CD4-positive, alpha-beta T cell treated with Interleukin-2 at 100 ng/mL for 4 hours (primary cell): ENCODE results near the gene BABAM2.

ENCODE experiments used
- DNase-seq: peaks from one replicate; pipeline ENCODE4 v3.0.0-alpha.2; 2020; ENCODE audit warnings: low spot score

Gene BABAM2

DNA sequence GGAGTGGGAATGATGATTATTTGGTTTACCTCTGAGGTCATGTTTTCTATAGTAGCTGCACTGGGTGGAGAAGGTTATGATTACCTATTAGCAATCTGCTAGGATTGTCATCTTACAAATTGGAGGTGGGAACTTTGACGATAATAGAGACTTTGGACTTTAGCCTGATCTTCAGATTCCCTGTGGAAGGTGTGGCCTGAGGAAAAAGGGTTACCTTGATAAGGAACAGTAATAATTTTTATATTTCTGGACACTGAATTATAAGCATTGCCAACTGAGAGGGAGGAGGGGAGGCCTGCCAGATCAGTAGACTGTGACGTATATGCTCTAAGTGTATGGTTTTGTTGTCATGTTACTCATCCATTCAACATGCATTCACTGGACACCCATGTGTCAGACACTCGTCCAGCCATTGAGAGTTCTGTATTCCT, 318.7 kb downstream of the BABAM2 start:
- DNase-seq: no peak

DNA sequence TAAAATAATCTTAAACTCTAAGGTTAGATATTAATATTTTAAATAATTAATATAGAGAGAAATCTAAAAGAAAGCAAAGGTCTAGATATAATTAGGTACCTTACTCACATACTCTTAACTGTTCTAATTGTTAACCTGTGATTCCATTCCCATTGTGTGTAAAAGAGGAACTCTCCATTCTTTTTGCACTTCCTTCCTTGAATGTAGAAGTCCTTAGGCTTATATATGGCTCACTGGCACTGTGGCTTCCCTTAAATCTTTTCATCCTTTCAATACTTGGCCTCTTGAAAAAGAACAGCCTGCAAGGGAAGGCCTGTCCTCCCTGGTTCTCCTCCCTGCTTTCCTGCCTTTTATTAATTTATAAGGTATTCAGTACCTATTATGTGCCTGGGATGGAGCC, 319.3 kb downstream of the BABAM2 start:
- DNase-seq: no peak

DNA sequence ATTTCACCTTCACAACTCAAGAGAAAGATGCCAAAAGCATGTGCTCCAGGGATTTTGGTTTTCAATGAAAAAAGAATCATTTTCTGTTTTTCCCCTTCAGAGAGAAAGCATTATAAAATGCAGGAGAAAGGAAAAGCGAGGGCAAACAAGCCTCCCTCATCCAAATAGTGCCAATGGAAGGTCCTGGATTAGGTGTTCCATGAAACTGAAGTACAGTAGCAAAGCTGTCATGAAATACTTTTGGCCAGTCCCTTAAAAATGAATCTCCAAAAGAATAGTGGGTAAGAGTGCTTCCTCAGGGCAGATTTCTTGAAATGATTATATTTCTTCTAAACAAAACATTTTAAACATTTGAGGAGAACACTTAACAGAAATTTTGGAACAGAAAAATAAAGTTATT, 320.0 kb downstream of the BABAM2 start:
- no peak for DNase-seq

DNA sequence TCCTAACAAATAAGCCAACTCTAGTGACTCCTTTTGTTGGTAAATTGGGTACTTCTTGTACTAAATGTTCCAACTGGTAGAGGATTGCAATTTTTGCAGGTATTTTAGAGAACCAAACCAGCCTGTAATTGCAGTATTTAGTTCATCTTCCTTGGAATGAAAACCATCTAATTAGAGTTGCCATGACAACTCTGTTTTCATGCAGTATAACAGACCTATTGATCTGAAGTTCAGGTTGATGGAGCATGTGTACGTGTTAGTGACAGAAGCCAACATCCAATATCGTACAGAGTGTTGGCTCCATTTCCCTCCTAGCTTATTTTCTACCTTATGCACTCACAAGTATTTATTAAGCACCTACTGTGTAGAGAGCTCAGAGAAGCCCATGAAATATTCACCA, 325.8 kb downstream of the BABAM2 start:
- no peak for DNase-seq

DNA sequence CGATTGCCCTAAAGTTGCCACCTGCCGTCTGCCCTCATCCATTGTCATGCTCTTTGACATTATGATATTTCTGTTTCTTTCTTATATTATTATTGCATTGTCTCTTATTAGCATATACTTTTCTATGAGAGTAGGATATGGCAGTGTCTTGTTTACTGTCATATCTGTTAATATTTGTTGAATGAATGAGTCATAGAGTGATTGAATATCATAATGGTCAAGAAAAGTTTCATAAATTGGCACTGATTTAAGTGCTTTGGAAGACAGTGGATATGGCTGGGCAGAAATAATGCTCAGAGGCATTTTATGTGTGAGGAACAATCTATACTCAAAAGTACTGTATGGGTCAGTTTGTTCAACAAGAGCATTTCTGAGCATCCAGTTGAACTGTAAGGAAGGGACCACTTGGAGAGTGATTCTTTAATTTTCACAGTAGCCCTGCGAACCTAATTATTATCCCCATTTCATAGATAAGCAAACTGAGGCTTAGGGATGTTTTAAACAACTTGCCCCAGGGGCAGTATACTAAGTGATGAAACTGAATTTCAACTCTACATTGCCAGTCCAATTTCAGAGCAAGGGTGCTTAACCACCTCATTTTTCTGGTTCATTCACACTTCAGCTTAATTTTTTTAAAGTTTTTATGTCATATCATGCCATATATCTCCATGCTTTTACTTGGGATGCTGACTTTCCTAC, 326.7 kb downstream of the BABAM2 start:
- DNase-seq: no peak

DNA sequence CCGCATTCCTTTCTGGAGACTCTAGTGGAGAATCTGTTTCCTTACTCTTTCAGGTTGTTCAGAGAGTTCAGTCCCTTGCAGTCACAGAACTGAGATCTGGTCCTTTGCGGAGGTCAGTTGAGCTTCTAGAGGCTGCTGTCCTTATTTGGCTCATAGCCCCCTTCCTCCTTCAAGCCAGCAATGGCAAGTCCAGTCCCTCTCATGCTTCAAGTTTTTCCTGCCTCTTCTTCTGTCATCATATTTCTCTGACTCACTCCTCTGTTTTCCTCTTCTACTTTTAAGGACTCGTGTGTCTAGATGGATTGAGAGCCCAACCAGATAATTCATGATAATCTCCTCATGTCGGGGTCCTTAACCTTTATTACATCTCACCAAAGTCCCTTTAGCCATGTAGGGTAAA, 328.6 kb downstream of the BABAM2 start:
- no peak for DNase-seq

DNA sequence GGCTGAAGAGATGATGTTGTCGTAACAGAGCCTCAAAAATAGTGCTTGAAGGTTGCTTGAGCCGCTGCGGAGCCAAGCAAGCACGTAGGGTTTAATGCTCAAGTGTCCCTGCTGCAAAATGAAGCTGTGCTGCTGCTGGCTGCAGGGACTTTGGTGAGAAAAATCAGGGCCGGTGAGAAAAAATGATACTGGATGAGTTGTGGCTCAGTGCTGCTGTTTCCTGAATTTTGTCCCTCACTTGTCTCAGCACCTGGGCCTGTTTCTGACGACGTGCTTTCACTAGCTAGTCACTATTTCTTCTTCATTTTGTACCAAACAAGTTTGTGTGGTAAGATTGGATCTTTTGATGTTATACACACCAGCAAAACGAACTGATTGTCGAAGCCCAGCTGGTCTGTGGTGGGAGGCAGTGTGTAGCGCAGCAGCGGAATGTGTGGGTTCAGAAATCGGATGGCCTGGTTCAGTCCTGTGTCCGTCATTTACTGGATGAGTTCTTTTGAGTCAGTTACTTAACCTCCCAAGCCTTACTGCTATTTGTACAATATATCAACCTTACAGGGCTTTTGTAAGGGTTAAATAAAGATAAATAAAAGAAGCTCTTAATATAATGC, 329.3 kb downstream of the BABAM2 start:
- DNase-seq: no peak

DNA sequence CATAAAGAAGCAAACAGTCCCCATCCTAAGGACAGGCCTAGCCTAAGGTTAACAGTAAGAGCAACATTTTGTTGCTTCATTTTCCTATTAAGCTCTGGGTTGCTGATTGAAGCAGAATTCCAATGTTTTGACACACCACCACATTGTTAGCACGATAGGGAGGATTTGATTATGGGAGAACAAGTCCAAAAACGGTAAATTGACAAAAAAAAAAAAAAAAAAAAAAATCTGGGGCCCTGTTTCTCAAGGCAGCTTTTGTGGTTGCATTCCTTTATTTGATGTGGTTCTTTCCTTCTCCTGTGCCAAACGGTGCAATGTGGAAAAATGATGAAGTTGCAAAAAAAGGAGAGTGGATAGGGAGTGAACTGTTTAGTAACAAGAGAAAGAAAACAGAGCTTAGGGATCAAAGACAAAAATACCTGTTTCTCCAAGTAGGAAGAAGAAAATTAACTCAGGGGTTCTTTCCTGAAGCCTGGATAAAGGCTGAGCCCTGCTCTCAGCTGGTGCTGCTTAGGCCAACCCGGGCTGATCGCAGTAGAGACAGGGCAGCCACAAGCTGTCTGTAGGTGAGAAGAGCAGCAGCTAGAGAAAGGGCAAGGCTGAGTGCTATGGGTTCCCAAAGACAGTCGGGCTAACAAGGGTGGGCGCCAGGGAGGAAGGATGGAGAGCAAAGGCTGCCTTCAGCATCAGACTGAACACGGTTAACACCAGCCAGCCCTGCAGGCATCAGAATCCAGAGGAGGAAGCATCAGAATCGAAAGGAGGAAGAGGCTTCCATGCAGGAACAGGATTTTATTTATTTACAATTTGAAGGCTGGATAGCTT, 334.3 kb downstream of the BABAM2 start:
- no peak for DNase-seq

DNA sequence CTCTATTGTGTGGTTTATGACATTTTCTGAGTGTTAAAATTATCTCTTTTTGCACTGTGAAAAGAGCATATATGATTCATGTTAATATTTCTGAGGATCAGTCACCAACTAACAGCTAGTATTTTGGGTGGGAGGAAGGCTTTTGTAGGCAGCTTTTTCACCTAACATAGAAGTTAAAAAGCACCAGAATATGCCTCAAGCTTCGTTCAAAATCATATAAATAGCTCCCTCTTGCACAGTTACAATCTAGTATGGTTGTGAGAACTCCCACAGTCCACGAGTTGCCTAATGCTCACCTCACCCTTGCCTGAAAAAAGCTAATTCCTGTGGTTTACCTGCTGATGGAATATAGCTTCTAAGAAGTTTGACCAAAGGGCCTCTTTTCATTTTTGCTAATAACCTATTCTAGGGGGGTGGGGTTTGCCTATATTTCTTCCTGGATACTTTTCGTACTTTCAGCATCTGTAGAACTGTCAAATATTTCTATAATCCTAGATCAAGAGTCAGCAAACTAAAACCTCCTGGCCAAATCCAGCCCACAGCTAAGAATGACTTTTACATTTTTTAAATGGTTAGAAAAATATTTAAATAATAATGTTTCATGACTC, 335.0 kb downstream of the BABAM2 start:
- DNase-seq: no peak

DNA sequence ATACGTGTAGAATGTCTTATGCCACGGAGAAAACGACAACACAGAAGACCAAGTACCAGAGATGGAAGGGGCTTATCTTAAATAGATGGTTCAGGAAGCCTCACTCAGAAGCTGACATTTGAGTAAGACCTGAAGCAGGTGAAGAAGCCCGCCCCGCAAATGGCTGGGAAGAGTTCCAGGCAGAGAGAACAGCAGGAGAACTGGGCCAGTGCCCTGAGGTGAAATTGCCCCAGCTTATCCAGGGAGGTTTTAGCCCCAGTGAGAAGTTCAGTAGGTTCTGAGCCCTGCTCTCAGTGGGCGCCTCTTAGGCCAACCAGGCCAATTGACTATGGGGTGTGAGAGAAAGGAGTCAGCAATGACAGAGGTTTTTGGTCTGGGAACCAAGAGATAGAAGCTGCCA, 336.0 kb downstream of the BABAM2 start:
- DNase-seq: no peak

DNA sequence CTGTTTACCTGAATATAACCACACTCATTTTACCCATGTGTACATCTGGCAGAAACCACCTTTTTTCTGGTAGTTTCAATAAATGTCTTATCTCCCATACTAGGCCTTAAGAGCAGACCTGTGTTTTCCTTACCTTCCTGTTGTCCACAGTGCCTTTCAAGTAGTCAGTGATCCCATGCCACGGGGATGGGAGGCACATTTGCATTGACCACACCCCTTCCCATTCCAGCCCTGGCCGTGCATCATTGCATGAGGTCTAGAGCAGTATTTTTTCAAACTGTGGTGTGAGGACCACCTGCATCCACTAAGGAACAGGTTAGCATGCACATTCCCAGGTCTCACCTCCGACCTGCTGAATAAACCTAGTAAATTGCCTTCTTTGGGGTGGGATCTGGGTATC, 337.0 kb downstream of the BABAM2 start:
- no peak for DNase-seq

DNA sequence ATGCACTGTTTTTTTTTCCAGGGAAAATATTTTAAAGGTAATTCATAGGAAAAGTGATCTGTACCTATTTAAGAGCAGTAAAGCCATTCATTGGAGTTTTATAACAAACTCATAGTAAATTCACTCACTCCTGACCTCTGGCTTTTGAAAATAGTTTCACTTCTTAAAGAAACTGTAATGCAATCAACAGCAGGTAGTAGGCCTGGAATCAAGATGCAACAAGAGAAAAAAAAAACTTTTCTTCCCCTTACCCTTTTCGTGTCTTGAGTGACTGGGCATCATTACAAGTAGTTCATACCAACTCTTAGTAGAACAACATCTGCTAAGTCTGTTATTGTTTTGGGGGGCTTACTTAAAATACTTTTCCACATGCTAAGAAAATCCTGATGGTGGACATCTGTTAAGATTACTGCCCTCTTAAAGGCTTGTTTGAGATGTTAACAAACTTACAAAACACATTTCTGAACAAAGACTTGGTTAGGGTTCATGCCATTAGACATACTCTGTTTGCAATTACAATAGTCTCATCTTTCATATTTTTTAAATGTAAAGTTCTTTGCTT, 338.0 kb downstream of the BABAM2 start:
- DNase-seq: no peak

DNA sequence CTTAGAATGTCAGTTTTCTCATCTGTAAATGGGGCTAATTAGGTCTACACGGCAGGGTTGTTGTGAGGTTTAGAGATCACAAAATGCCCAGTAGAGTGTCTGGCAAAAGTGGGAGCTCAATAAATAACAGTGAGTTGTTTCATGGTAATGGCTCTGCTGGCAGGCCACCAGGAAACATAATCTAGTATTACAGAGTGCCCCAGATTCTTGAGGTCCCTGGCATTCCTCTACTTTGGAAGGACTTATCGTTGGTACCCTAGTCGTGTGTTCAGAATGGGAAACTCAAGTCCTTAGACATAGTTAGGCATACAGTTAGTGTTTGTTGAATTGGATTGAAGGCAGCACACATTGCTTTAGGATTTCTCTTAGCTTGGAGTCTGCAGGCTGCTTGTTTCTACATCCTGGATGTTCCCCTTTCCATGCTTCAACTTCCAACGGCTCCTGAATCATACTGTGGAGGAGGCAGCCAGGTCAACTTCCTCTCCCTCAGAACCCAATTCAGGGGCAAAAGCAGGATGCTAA, 340.6 kb downstream of the BABAM2 start:
- DNase-seq: no peak

DNA sequence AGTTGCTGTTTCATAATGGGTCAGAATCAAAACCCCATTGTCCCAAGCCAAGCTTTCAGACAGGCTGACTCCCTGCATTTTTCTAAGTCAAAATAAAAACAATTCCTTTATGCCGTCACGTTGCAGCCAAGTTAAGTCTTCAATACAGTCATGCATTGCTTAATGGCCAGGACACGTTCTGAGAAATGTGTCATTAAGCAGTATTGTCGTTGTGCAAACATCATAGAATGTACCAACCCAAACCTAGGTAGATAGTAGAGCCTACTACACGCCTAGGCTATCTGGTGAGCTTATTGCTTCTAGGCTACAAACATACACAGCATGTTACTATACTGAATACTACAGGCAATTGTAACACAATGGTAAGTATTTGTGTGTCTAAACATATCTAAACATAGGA, 341.8 kb downstream of the BABAM2 start:
- no peak for DNase-seq

DNA sequence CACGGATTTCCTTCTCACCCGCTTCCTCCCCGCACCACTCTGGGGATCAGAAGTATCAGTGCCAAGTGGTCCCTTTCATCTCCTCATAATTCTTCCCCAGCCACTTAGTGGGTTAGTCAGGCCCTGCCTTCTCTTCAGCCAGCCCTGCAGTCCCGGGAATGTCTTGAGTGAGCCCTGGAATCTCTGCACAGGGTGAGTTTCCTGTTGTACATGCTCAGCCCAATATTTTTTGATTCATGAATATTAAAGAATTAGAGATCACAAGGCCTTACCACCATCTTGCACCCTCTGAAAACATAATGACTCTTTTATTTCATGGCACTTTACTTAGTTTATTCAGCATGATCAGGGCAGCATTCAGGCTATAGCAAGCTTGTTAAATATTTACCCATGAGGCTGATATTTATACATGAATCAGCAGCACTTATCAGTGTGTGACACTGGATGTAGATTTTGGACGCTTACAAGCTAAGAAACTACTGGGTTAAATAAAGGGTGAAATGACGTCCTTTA, 342.7 kb downstream of the BABAM2 start:
- no peak for DNase-seq

DNA sequence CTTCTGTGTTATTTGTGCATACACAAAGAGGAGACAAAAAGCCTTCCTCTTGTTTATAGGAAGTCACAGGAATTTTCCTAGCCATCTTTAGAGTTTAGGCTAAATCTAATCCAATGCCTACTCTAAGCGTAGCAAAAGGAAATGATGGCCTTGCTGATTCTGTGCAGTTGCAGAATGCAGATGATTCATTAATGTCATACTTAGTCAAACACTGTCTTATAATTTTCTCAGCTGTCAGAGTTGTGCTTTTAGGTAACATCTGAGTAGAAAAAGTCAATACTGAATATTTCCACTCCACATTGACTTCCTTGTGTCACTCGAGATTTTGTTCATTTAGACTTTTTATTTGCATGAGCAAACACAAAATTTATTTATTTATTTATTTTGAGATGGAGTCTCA, 344.3 kb downstream of the BABAM2 start:
- no peak for DNase-seq

DNA sequence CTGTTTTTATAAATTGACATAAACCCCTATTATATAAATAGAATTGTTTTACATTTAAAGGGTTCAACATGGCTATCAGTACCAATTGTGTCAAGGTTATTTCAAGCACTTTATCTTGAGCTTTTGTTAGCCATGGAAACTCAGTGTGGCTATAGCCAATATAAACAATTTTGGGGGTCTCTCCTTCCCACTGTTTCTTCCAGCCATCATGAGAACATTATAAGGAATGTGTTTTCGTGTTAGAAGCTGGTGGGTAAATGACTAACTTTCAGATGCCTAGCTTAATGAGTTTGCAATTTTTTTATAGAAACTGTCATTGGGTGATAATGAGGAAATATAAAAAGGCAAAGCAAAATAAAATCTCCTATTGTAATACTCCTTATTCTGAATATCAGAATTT, 348.7 kb downstream of the BABAM2 start:
- no peak for DNase-seq

DNA sequence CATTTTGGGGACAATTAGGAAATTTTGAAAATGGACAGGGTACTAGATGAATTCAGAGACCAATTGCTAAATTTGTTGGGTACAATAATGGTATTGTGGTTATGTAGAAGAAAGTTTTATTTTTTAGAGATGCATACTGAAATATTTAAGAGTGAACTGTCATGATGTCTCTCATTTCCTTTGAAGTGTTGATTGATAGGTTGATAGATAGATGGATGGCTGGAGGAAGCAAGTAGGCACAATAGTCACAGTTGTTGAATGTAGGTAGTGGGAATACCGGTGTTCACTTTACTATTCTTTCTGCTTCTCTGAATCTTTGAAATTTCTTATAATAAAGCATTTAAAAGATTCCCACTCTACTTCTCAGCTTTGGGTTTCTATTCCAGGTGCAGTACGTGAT, 350.4 kb downstream of the BABAM2 start:
- DNase-seq: no peak

DNA sequence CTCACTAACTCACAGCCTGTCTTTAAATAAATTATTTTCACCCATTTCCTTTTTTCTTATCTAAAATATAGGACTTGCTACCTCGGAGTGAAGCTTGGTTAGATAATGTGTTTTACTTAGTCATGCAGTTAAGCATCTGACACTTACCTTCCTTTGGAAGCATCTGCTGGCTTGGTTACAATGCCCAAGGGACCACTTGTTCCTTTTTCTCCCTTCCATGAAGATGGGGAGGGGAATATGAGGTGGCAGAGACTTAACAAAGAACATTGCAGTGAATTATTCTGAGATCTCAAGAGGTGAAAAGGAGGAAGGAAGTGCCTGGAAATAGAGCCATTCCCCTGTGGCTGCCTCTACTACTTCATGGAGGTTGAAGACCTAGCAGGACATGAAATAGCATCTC, 356.8 kb downstream of the BABAM2 start:
- no peak for DNase-seq

DNA sequence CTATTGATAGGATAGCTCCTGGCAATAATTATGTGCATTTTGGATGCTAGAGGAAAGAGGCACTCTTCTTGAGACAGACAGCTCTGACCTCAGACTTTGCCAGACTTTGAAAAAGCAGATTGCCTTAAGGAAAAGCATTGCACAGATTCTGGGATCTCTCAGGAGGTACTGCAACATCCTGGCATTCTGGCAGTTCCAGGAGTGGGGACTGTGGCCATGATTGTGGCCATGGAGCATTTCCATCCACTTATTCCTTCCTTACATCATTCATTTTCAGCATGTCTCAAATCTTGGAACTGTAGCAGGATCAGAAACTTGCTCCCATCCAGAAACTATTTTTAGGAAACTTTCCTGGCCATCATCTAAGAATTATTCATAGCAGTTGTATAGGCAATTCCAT, 357.2 kb downstream of the BABAM2 start:
- no peak for DNase-seq

DNA sequence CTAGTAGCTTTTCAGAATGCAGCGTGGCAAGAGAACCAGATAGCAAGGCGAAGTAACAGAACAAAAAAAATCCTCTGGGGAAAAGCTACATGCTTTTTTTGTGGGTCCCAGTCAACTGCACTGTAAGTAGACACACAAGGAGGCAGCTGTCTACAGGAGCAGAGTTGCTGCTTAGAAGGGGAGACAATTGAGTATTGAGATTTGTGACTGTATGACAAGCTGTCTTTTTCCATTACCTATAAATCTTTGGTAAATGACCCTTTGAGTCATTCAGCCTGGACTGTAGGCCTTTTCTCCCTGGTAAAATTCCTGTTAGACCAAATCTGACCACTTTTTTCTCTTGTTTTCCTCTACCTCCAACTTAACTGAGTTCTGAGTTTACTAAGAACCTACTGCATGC, 358.0 kb downstream of the BABAM2 start:
- DNase-seq: no peak

DNA sequence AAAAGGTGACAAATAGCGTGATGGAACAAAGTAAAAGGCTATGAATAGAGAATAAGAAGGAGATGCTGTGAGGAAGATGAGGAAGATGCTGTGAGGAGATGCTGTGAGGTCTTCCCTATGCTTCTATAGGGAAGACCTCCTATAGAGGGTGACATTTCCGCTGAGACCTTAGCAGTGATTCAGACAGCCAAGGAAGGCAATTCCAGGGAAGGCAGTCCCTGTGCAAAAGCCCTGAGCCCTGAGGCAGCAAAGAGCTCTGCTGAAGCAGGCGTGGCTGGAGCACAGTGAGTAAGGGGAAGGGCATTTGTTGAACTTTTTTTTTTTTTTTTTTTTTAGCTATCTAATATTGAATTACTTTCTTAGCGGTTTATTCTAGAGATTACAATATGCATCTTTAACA, 359.5 kb downstream of the BABAM2 start:
- DNase-seq: no peak
